K562 (cell line): ENCODE data around the gene PCSK6. TPM values are rescaled to one million over a fixed set of nuclear protein-coding genes. Genes with fewer than 3 reads are reported as not detected.

ENCODE experiments used
- ATAC-seq: fragments of 200-7000 bp; cut with Tn5 transposase; 3 replicates; pipeline ENCODE4 v1.9.1; 2020; ENCODE audit warnings: moderate library complexity
- BruUV-seq: library from RNA; stranded (reverse); fragments of 400-500 nt; replicated peaks from 2 replicates; lab custom pipeline; 2021; lab: Mats Ljungman, UMichigan
- CTCF ChIA-PET: fragments of 300-600 bp; formaldehyde crosslinking; extraction: SDS; loops from one replicate; lab custom pipeline; 2021; ENCODE audit warnings: low intra/inter-chr PET ratio; lab: Yijun Ruan, JAX
- POLR2A ChIA-PET: fragments of 300-600, 350-650 bp; sonication (Branson Sonifier 250); formaldehyde crosslinking; extraction: SDS; loops from one replicate; lab custom pipeline; 2021; ENCODE audit warnings: antibody characterized with exemption, inconsistent platforms; lab: Yijun Ruan, JAX
- DNase-seq, 4 experiments: peaks; one replicate each; pipeline versions ENCODE4 v3.0.0 to v3.0.0-alpha.2; 2011 to 2018; ENCODE audit warnings: low spot score in 3 of 4, mixed read lengths in 3 of 4; ENCODE audit errors: extremely low read depth in 1 of 4
- FAIRE-seq: peaks from 2 replicates; lab custom pipeline; 2011; peaks lifted over from hg19 to GRCh38; lab: Jason Lieb, UNC
- H2AFZ ChIP-seq: 2 replicates; pipeline ENCODE4 v1.6.0; 2011; ENCODE audit warnings: low read depth, low read length, control low read depth, inconsistent platforms
- H3K27ac ChIP-seq: fragments of 200-600 bp; 3 replicates; pipeline ENCODE4 v1.8.0; 2011; ENCODE audit warnings: low read depth, mild to moderate bottlenecking, control low read depth, inconsistent platforms, low read length, moderate library complexity, mixed read lengths; ENCODE audit errors: extremely low read depth
- H3K27me3 ChIP-seq, 2 experiments: fragments of 300-600 bp in 1 of 2; 2 replicates in 1 of 2; 3 replicates in 1 of 2; pipeline versions ENCODE4 v1.6.0 to v1.8.0; 2011; ENCODE audit warnings: inconsistent platforms in 2 of 2, low read length in 2 of 2, mild to moderate bottlenecking in 1 of 2, mixed read lengths in 1 of 2, moderate library complexity in 1 of 2; ENCODE audit not compliant: control insufficient read depth in 2 of 2, insufficient read depth in 2 of 2
- H3K36me3 ChIP-seq: fragments of 300-600 bp; 3 replicates; pipeline ENCODE4 v1.8.0; 2011; ENCODE audit warnings: mild to moderate bottlenecking, low read length, inconsistent platforms; ENCODE audit not compliant: control insufficient read depth, insufficient read depth
- H3K4me1 ChIP-seq, 2 experiments: fragments of 200-600 bp in 1 of 2; replicated peaks in 1 of 2; 2 replicates in 1 of 2; 3 replicates in 1 of 2; pipeline versions ENCODE4 v1.5.1 to v1.8.0; 2011; ENCODE audit warnings: inconsistent platforms in 2 of 2, low read length in 2 of 2, mild to moderate bottlenecking in 1 of 2, mixed read lengths in 1 of 2, moderate library complexity in 1 of 2; ENCODE audit not compliant: control insufficient read depth in 2 of 2, insufficient read depth in 2 of 2
- H3K4me2 ChIP-seq: 2 replicates; pipeline ENCODE4 v1.6.1; 2011; ENCODE audit warnings: low read length, control low read depth, inconsistent platforms, mixed read lengths; ENCODE audit not compliant: insufficient read depth
- H3K4me3 ChIP-seq: fragments of 200-600 bp; sonication (generic), shearing (Covaris generic); 2 replicates; pipeline ENCODE4 v1.5.1; 2016; ENCODE audit warnings: control low read depth, inconsistent platforms
- H3K79me2 ChIP-seq: fragments of 200-600 bp; 3 replicates; pipeline ENCODE4 v1.8.0; 2011; ENCODE audit warnings: low read length, inconsistent platforms; ENCODE audit not compliant: control insufficient read depth, insufficient read depth
- H3K9ac ChIP-seq, 2 experiments: 2 replicates each; pipeline versions ENCODE4 v1.6.0 to v1.6.1; 2011; ENCODE audit warnings: low read depth in 2 of 2, low read length in 2 of 2, control low read depth in 1 of 2, inconsistent platforms in 1 of 2, mild to moderate bottlenecking in 1 of 2, mixed read lengths in 1 of 2; ENCODE audit not compliant: insufficient read depth in 1 of 2
- H3K9me1 ChIP-seq: one replicate; pipeline ENCODE4 v1.6.0; 2011; ENCODE audit warnings: inconsistent platforms, mild to moderate bottlenecking, low read length, moderate library complexity; ENCODE audit not compliant: control insufficient read depth, insufficient read depth
- H3K9me3 ChIP-seq: replicated peaks from 2 replicates; pipeline ENCODE4 v1.5.1; 2011; ENCODE audit warnings: low read depth, low read length, inconsistent platforms; ENCODE audit not compliant: control insufficient read depth, insufficient read depth
- H4K20me1 ChIP-seq: replicated peaks from 2 replicates; pipeline ENCODE4 v1.6.1; 2011; ENCODE audit warnings: low read length, inconsistent platforms, mixed read lengths; ENCODE audit not compliant: control insufficient read depth, insufficient read depth
- PATZ1 ChIP-seq: fragments of 250-450 bp; sonication (Bioruptor Pico); IDR thresholded peaks from 2 replicates; pipeline ENCODE4 v1.5.0; 2020; ENCODE audit warnings: mild to moderate bottlenecking, borderline replicate concordance
- SRF ChIP-seq, 2 experiments: fragments of 250-450, 450-650 bp in 1 of 2; sonication (Bioruptor Pico) in 1 of 2; sonication (generic) in 1 of 2; formaldehyde crosslinking; IDR thresholded peaks; 2 replicates each; pipeline versions ENCODE4 v1.5.0 to v1.5.1; 2020 to 2022; ENCODE audit warnings: mild to moderate bottlenecking in 1 of 2, missing genetic modification reagents in 1 of 2
- ZBTB17 ChIP-seq: fragments of 450-650 bp; formaldehyde crosslinking; IDR thresholded peaks from 2 replicates; pipeline ENCODE4 v1.4.0; 2020; ENCODE audit warnings: mild to moderate bottlenecking
- ZNF146 ChIP-seq: IDR thresholded peaks from one replicate; pipeline ENCODE4 v1.6.1; 2018; ENCODE audit warnings: missing compliant biosample characterization; ENCODE audit not compliant: unreplicated experiment
- WGBS: fragments of 100-300 bp; shearing (Covaris generic); methylation state at CpG from one replicate; pipeline ENCODE4 v1.1.6; 2016; ENCODE audit warnings: low coverage, mixed read lengths; ENCODE audit not compliant: insufficient coverage; ENCODE audit errors: missing lambda C conversion rate; 5-methylcytosine and 5-hydroxymethylcytosine counted together
- in situ Hi-C: fragments of 300-500 bp; cut with MboI; formaldehyde crosslinking; loops from 4 replicates; pipeline ENCODE4 v1.15.0; 2018; ENCODE audit warnings: inconsistent platforms, mixed read lengths
- intact Hi-C: fragments of 100-400 bp; cut with micrococcal nuclease; formaldehyde crosslinking; loops from 2 replicates; pipeline ENCODE4 v1.14.2; 2022
- polyA plus RNA-seq, 8 experiments: library from polyadenylated mRNA; depleted of rRNA in 4 of 8; stranded (reverse) in 5 of 8; unstranded in 3 of 8; fragments of >200 nt; fragmentation: Nextera tagmentation in 2 of 8; fragmentation: Illumina TruSeq in 1 of 8; extraction: Ambion mirVana in 2 of 8; extraction: Trizol in 1 of 8; gene quantifications; 2 replicates each; pipeline versions ENCODE4 v1.2.1 to v1.2.3, GENCODE V29; 2011 to 2014; ENCODE audit warnings: inconsistent platforms in 1 of 8, missing spikeins in 1 of 8
- total RNA-seq, 7 experiments: library from RNA; depleted of rRNA in 6 of 7; stranded (reverse); fragments of >200 nt in 6 of 7; fragmentation: Illumina TruSeq in 2 of 7; extraction: Trizol in 2 of 7; gene quantifications; 2 replicates each; pipeline versions ENCODE4 v1.2.1 to v1.2.3, GENCODE V29; 2011 to 2021; ENCODE audit warnings: low replicate concordance in 1 of 7
- TF ChIP-seq, protein P1 (sequence below): fragments of 450-650 bp; IDR thresholded peaks from 2 replicates; pipeline ENCODE4 v1.6.1; 2014; ENCODE audit warnings: low read depth, mild to moderate bottlenecking, moderate library complexity, borderline replicate concordance

PCSK6 gene
- total and polyA plus RNA-seq, 9 of the 15 experiments (the other 6 are each of a cell fraction or from before 2014, with no cell fraction given) = 2.2 to 32.6 (median 14.5) TPM

GRCh38 chr15:101313041-101313761 lies 176.3 kb downstream of the PCSK6 start (continued):
- TF ChIP-seq, protein P1, sequence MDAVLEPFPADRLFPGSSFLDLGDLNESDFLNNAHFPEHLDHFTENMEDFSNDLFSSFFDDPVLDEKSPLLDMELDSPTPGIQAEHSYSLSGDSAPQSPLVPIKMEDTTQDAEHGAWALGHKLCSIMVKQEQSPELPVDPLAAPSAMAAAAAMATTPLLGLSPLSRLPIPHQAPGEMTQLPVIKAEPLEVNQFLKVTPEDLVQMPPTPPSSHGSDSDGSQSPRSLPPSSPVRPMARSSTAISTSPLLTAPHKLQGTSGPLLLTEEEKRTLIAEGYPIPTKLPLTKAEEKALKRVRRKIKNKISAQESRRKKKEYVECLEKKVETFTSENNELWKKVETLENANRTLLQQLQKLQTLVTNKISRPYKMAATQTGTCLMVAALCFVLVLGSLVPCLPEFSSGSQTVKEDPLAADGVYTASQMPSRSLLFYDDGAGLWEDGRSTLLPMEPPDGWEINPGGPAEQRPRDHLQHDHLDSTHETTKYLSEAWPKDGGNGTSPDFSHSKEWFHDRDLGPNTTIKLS = no peak

DNA sequence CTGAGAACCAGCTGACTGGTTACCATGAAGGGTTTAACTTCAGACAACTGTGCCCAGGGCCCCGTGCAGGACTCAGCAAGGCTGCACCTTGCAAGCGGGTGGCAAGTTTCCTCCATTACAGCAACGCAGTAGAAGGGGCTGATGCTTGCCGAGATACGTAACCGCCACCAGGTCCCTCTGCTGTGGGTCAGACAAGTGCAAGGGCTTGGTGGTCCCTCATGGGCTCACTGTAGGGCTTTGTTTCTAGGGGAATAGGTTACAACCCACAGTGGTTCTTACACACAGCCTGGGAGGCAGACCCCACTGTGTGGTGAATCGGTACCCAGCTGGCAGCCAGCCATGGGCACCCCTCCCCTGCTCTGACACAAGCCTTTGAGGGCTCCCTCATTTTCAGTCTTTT lies 179.0 kb downstream of the PCSK6 start:
- no peak overlapping the region for H3K9ac ChIP-seq
- no peak overlapping the region for H2AFZ ChIP-seq
- in situ Hi-C loops (no loop called here), intact Hi-C loops (no loop called here)
- no peak overlapping the region for H3K4me3 ChIP-seq
- no peaks in the 10 kb centered on the region; the same call in none of the 2 replicates for H4K20me1 ChIP-seq
- no peaks in the 10 kb centered on the region; a peak in 1 of 5 replicates for H3K4me1 ChIP-seq
- POLR2A ChIA-PET = no interaction called here
- no peaks in the 10 kb centered on the region for H3K36me3 ChIP-seq
- H3K79me2 ChIP-seq = no peaks in the 10 kb centered on the region
- TF ChIP-seq PATZ1 (CRISPR knock-in tag) (no peak), ZNF146 (CRISPR knock-in tag) (no peak), SRF (CRISPR knock-in tag; IDR thresholded peaks at IDR 0.05) (no peak), ZBTB17 (CRISPR knock-in tag) (no peak)
- ATAC-seq (no peak), FAIRE-seq (no peak), DNase-seq (no peak)
- CTCF ChIA-PET = no interaction called here
- no peaks in the 10 kb centered on the region for H3K9me3 ChIP-seq
- WGBS = 52% methylated on average over 7 of the region's 7 CpGs
- H3K4me2 ChIP-seq = no peak overlapping the region
- no peak overlapping the region for H3K27ac ChIP-seq
- H3K9me1 ChIP-seq = no peaks in the 10 kb centered on the region
- no TSS peak for BruUV-seq
- H3K27me3 ChIP-seq = peaks cover 0 to 49% of the 10 kb centered on the region in 2 experiments; a peak in 3 of 5 replicates
